GM13977 (cell line): Measurements from ENCODE around the gene COL5A1.

Source experiments
- DNase-seq: peaks from one replicate; pipeline ENCODE4 v3.0.0; 2012; ENCODE audit warnings: low spot score
- CTCF ChIP-seq: IDR thresholded peaks from 2 replicates; pipeline ENCODE4 v1.5.1; 2012; ENCODE audit warnings: mild to moderate bottlenecking, control low read depth; ENCODE audit not compliant: insufficient read depth; ENCODE audit errors: extremely low read depth, missing control alignments
- in situ Hi-C: fragments of 300-500 bp; cut with MboI; formaldehyde crosslinking; loops from one replicate; pipeline ENCODE4 v1.12.0; 2022; ENCODE audit warnings: low sequenced_read_pairs, low pct_unique_long_range_greater_than_20kb, mixed read lengths, inconsistent platforms; ENCODE audit not compliant: unreplicated experiment

COL5A1 gene

GRCh38 chr9:134724202-134724911, 82.8 kb downstream of the COL5A1 start:
- TF ChIP-seq CTCF = no peak
- DNase-seq = no peak
- in situ Hi-C loops = no loop called here

- DNase-seq = no peak
- in situ Hi-C loops = no loop called here
- TF ChIP-seq CTCF = no peak
Observed at GRCh38 chr9:134724912-134725604, 83.5 kb downstream of the COL5A1 start.

GRCh38 chr9:134725605-134725940, 84.0 kb downstream of the COL5A1 start:
- no peak for DNase-seq
- no peak for TF ChIP-seq CTCF
- in situ Hi-C loops = no loop called here

- in situ Hi-C loops = no loop called here
- no peak for TF ChIP-seq CTCF
- no peak for DNase-seq
Observed at GRCh38 chr9:134726026-134726721, 84.6 kb downstream of the COL5A1 start.

GRCh38 chr9:134726722-134727034, 85.1 kb downstream of the COL5A1 start:
- no peak for TF ChIP-seq CTCF
- in situ Hi-C loops = no loop called here
- no peak for DNase-seq

GRCh38 chr9:134728021-134728795, 86.6 kb downstream of the COL5A1 start:
- TF ChIP-seq CTCF = no peak
- DNase-seq = no peak
- in situ Hi-C loops = no loop called here
